Immature natural killer cell (primary cell): Measurements from ENCODE around the gene GPATCH2L. TPM values are rescaled to one million over a fixed set of nuclear protein-coding genes. Genes with fewer than 3 reads are reported as not detected.

Experiments used
- DNase-seq, 3 donors: peaks; one replicate each; pipeline ENCODE4 v3.0.0; 2022; ENCODE audit warnings: mixed read lengths in 1 of 3
- H3K27ac Mint-ChIP-seq, 6 donors: one replicate each; pipeline ENCODE4 v1.8.0; 2020; ENCODE audit warnings: mixed read lengths in 6 of 6, mild to moderate bottlenecking in 5 of 6, inconsistent platforms in 4 of 6, moderate library complexity in 3 of 6
- H3K27me3 Mint-ChIP-seq, 3 donors: one replicate each; pipeline ENCODE4 v1.8.0; 2020 to 2021; ENCODE audit warnings: low read depth in 3 of 3, mild to moderate bottlenecking in 3 of 3, mixed read lengths in 3 of 3, moderate library complexity in 3 of 3, inconsistent platforms in 1 of 3
- H3K36me3 Mint-ChIP-seq, 3 donors: one replicate each; pipeline ENCODE4 v1.8.0; 2020; ENCODE audit warnings: mixed read lengths in 3 of 3, inconsistent platforms in 2 of 3, mild to moderate bottlenecking in 2 of 3
- H3K4me1 Mint-ChIP-seq, 2 donors: one replicate each; pipeline ENCODE4 v1.8.0; 2020; ENCODE audit warnings: inconsistent platforms in 2 of 2, mild to moderate bottlenecking in 2 of 2, mixed read lengths in 2 of 2, moderate library complexity in 1 of 2
- H3K4me3 Mint-ChIP-seq, 5 donors: one replicate each; pipeline ENCODE4 v1.8.0; 2020; ENCODE audit warnings: mild to moderate bottlenecking in 5 of 5, mixed read lengths in 5 of 5, inconsistent platforms in 3 of 5, moderate library complexity in 3 of 5
- H3K9me3 Mint-ChIP-seq, 6 donors: one replicate each; pipeline ENCODE4 v1.8.0; 2020; ENCODE audit warnings: mild to moderate bottlenecking in 6 of 6, mixed read lengths in 6 of 6, inconsistent platforms in 4 of 6, moderate library complexity in 3 of 6
- polyA plus RNA-seq, 3 donors: library from polyadenylated mRNA; unstranded; fragments of 300-500 nt; fragmentation: Illumina TruSeq; gene quantifications; one replicate each; pipeline ENCODE4 v1.2.3, GENCODE V29; 2021

The GPATCH2L gene
- 10 to 100 TPM in 2 of 3 donors, 1 to 10 TPM in 1; 9.4 to 15.7 (median 14.7) TPM for polyA plus RNA-seq

DNA sequence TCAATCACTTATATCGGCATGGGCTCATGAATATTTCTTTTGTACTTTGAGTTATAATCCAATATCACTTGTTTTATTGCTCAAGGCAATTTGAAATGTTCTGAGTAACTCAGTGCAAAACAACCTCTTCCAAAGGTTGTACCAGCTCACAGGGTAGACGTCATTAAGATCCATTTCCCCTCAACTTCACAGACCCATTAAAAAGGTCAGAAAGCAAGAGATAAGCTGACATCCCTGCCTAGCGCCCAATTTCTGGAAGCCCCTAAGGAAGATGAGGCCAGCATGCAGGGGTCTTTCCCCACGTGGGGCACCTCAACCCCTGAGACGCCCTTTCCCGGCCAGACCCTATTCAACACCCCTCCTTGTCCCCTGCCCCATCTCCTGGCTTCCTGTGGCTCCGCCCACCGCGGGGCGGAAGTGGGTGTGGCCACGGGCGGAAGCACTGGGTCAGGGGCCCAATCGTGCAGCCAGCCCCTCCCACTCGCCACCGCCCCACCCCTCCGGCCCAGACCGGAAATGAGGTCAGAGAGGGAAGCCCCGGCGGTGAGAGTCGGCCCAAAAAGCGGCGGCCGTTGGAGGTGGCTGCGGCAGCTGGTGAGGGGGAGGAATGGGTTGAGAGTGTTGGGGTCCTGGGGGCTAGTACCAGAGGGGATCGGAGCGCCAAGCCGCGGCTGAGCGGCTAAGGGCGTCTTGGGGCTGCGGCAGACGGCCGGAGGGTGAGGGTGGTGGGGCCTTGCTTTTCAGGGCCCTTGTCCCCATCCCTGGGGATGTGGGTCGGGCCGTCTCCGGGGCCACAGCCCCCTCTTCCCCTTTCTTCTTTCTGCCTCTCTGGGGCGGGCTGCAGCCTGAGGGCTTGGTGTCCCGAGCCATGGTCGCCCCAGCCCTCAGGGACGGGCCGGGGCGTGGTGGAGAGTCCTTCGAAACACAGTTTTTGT, at the start of gene GPATCH2L:
GPATCH2L (plus strand) TSS at position 525 of the 935 bp plus-strand sequence. CDS start 2,442 bp downstream, outside the sequence.
- H3K36me3 Mint-ChIP-seq, result peaks cover 5 to 12% (median 10%) of the 10 kb centered on the region in 3 donors
- H3K27me3 Mint-ChIP-seq, result peaks cover 13 to 15% (median 14%) of the 10 kb centered on the region in 3 donors
- peaks cover 52 to 55% of the 10 kb centered on the region in 2 donors for H3K4me1 Mint-ChIP-seq
- H3K27ac Mint-ChIP-seq, result peak within 1 kb of the TSS; percentile 92 to 99 (median 95)
- no peaks in the 10 kb centered on the region for H3K9me3 Mint-ChIP-seq
- peak; percentile 95 to 97 (median 96) for DNase-seq
- H3K4me3 Mint-ChIP-seq, result peak within 1 kb of the TSS; percentile 88 to 97 (median 93)

DNA sequence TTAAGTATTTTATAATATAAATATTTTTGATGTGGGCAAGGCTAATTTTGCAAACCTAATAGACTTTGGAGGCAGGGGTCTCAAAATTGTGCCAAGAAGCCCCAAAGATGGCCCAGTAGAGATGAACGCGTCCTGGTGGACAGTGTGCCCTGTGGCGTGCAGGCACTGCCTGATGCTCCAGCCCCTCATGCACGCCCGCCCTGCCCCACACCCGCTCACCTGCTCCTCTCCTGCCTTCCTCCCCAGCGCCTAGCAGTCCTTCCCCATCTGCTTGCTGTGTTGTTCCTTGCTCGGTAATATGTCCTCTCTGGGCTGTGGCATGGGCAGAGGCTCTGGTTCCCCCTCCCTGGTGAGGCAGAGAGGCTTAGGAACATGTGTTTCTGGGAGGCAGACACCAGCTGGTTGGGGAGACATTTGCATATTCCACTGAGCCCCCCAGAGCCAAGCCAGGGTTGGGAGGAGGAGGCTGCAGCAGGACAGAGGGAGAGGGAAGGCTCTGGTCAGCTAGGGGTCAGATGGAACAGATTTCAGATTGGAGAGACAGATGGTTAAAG, 46.8 kb upstream of the GPATCH2L start:
- no peak overlapping the region for H3K27ac Mint-ChIP-seq
- peaks cover 2 to 13% (median 7%) of the 10 kb centered on the region in 3 donors for H3K27me3 Mint-ChIP-seq
- H3K9me3 Mint-ChIP-seq, result no peaks in the 10 kb centered on the region
- H3K4me3 Mint-ChIP-seq, result no peak overlapping the region
- no peaks in the 10 kb centered on the region for H3K4me1 Mint-ChIP-seq
- DNase-seq, result no peak
- no peaks in the 10 kb centered on the region for H3K36me3 Mint-ChIP-seq

DNA sequence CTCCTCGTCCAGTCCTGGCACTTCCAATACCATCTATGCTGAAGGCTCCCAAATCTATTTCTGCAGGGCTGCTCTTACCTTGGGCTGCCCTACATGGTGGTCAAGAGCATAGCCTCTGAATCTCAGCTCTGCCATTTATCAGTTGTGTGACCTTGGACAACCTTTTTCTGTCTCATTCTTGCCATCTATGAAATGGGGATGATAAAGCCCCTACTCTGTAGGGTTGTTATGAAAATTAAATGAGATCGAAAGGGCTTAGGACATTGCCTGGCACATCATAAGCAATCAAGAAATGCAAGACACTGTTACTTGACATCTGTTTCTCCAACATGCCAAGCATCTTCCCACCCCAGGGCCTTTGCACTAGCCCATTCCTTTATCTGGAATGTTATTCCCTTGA, 45.5 kb upstream of the GPATCH2L start:
- H3K9me3 Mint-ChIP-seq, result no peaks in the 10 kb centered on the region
- no peaks in the 10 kb centered on the region for H3K36me3 Mint-ChIP-seq
- H3K4me3 Mint-ChIP-seq, result no peak overlapping the region
- H3K27ac Mint-ChIP-seq, result no peak overlapping the region
- H3K27me3 Mint-ChIP-seq, result peaks cover 2 to 13% (median 7%) of the 10 kb centered on the region in 3 donors
- no peak for DNase-seq
- no peaks in the 10 kb centered on the region for H3K4me1 Mint-ChIP-seq

DNA sequence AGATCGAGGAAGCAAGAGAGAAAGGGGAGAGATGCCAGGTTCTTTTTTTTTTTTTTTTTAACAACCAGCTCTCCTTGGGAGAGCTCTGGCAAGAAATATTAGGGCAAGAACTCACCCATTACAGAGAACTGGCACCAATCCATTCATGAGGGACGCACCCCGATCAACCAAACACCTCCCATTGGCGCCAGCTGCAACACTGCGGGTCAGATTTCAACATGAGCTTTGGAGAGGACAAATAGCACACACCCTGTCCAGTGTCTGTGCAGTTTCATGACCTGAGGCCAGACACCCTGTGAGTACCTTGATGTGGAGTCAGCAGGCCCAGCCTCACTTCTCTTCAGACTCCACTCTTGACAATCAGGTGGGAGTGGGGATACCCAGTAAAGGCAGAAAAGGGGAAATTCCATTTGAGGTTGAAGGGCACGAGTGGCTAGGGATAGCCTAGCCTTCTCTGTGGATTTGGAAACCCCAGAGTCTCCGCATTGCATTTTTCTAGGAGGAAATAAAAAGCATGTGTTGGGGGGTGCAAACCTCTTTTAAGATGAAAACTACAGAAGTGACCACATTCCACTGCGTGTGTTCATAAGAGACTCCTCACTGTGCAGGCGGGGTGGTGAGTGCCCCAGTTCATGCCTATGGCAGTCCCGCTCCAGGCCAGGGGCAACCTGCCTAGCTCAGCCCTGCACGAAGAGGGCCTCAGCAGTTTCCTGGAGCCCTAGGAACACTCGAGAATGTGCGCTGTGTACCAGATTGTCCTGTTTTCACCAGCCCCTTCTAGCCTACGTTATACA, 42.4 kb upstream of the GPATCH2L start:
- H3K4me1 Mint-ChIP-seq, result no peaks in the 10 kb centered on the region
- peaks cover 5 to 14% (median 10%) of the 10 kb centered on the region in 3 donors for H3K27me3 Mint-ChIP-seq
- no peak overlapping the region for H3K4me3 Mint-ChIP-seq
- no peak for DNase-seq
- no peak overlapping the region for H3K27ac Mint-ChIP-seq
- H3K9me3 Mint-ChIP-seq, result no peaks in the 10 kb centered on the region
- H3K36me3 Mint-ChIP-seq, result no peaks in the 10 kb centered on the region

DNA sequence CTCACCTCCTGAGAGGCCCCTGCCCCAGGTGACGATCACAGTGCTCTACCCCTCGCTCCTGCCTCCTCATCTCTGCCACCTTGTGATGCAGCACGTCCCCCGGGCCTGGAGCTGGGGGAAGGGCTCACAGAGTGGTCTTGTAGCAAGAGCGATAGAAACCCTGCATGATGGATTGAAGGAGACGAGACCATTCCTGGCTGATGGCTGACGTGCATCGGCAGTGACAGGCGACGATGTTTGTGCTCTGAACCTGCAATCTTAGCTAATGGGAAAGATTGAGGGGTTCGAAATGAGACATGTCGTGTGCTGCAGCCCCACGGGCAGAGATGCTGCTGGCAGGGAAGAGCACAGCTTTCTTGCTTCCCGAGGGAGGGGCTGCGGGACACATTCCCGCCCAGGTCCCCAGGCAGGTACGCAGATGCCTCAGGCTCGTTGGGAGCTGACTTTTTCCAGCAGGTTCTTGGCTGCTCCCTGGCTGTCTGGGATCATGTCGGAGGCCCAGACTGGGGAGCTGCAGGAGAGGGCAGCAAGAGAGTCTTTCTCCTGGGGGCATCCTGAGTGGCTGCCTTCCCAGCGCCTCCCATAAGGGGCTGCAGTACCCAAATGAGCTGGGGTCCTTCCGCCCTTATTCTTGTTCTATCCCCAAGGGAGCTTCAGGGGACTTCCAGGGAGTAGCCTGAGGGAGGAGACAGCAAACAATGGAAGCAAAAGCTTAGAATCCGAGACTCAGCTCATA, 38.7 kb upstream of the GPATCH2L start:
- Mint-ChIP-seq H3K4me1 (no peaks in the 10 kb centered on the region), H3K9me3 (no peaks in the 10 kb centered on the region), H3K27me3 (peaks cover 5 to 8% (median 8%) of the 10 kb centered on the region in 3 donors), H3K27ac (no peak overlapping the region), H3K4me3 (no peak overlapping the region), H3K36me3 (no peaks in the 10 kb centered on the region)
- DNase-seq, result no peak

DNA sequence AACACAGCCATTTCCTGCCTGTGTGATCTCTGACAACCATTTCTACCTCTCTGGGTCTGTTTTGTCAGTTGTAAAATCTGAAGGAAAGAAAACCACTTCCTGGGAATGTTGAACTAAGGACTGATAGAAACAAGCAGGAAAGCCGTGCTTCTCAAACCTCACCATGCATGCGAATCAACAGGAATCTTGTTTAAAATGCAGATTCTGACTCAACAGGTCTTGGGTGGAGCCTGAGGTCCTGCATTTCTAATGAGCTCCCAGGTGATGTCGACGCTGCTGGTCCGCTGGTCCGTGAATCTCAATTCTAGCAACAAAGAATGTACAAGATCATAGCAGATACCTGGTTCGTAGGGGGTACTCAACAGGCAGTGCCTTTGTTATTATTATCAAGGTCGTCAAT, 38.0 kb upstream of the GPATCH2L start:
- Mint-ChIP-seq H3K4me3 (no peak overlapping the region), H3K27me3 (peaks cover 5 to 8% (median 6%) of the 10 kb centered on the region in 3 donors), H3K36me3 (no peaks in the 10 kb centered on the region), H3K4me1 (no peaks in the 10 kb centered on the region), H3K9me3 (no peaks in the 10 kb centered on the region), H3K27ac (no peak overlapping the region)
- no peak for DNase-seq

DNA sequence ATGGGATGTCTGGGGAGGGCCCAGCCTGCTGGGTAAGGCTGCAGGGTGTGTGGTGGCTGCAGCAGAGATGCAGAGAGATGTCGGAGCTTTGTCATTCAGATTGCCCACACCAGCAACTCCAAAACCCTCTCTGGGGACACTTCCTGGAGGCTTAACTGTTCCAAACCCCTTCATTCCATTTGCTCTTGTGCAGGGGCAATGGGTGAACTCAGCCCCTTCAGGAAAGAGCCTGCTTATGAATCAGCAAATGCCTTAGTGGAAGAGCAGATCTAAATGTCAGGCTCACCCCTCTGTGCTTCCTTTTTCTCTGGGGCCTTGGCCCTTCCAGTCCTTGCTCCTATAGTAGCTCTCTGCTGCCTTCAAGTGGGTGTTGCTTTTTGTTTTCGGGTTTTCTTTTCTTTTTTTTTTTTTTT, 36.7 kb upstream of the GPATCH2L start:
- no peaks in the 10 kb centered on the region for H3K36me3 Mint-ChIP-seq
- H3K27me3 Mint-ChIP-seq, result peaks cover 5 to 8% (median 6%) of the 10 kb centered on the region in 3 donors
- no peak for DNase-seq
- H3K4me3 Mint-ChIP-seq, result no peak overlapping the region
- H3K27ac Mint-ChIP-seq, result no peak overlapping the region
- no peaks in the 10 kb centered on the region for H3K9me3 Mint-ChIP-seq
- no peaks in the 10 kb centered on the region for H3K4me1 Mint-ChIP-seq

DNA sequence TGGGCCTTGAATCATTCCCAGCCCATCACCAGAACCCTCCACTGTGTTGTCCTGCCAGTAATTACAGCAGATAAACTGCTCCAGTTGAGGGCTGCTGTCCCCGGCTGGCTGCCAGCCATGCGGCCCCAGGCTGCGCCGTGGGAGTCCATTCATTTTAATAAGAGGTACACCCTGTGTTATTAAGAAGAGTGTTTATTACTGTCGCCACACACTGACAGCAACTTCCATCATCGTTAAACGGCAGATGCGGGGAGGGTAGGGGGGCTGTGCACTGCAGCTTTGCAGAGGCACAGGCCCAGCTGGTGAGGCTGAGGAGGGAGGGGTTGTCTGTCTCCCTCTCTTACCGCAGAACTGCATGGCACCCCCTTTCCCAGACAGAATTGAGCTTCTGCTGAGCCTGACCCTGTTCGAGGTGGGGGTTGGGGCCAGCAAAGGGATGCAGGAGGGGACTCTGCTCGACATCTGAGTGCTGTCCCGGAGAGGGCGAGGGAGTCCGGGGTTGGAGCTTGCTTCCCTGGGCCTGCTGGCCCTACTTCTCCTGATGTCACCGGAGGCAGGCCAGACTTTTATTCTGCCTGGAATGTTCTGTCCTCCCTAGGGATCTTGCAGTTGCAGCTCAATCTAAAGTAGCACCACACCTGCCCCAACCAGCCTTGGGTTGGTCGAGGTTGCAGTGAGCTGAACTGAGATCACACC, 33.8 kb upstream of the GPATCH2L start:
- DNase-seq, result no peak
- Mint-ChIP-seq H3K36me3 (no peaks in the 10 kb centered on the region), H3K9me3 (no peaks in the 10 kb centered on the region), H3K4me3 (no peak overlapping the region), H3K4me1 (no peaks in the 10 kb centered on the region), H3K27ac (no peak overlapping the region), H3K27me3 (peaks cover 5 to 8% (median 6%) of the 10 kb centered on the region in 3 donors)

DNA sequence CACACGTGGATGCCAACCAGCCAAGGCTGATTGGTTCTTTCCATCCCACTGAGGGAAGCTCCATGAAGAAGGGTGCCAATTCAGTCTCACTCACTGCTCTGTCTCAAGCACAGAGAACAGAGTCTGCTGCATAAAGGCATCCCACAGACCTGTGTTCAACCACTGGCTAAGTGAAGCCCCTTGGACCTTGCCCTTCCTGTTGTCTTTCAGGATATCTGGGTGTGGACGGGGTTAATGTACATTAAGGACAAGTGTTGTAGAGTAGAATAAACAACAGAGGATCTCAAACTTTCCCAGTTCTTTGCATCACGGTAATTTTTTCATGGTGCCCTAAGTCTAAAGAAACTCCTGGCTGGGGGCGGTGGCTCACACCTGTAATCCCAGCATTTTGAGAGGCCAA, 33.1 kb upstream of the GPATCH2L start:
- DNase-seq, result no peak
- H3K9me3 Mint-ChIP-seq, result no peaks in the 10 kb centered on the region
- no peaks in the 10 kb centered on the region for H3K4me1 Mint-ChIP-seq
- no peak overlapping the region for H3K4me3 Mint-ChIP-seq
- no peak overlapping the region for H3K27ac Mint-ChIP-seq
- peaks cover 5 to 8% (median 6%) of the 10 kb centered on the region in 3 donors for H3K27me3 Mint-ChIP-seq
- no peaks in the 10 kb centered on the region for H3K36me3 Mint-ChIP-seq

DNA sequence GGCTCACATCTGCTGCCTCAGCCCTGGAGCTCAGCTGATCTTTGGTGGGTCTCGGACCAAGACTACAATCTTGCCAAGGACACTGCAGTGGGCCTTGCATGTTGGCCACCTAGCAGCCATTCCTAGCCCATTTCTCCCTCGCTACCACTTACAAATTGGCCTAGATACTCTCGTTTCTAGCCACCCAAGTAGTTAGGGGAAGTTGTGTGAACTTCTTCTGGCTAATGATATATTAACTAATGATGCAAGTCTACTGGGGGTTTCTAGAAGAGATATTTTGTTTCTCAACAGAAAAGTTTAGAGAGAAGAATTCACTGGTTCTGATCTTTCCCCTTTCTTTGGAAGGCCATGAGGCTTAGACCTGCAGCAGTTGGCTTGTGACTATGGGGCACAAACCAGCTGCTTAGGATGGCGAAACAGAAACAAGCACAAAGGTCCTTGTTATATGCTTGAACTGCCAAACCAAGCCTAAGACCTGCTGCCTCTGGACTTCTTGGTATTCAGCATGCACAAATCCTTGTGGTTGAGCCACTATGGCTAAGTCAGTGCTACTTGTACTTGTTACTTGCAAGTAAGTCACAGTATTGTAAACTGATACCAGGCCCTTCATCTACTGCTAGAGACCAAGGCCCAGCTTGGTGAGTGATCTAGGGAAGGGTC, 30.5 kb upstream of the GPATCH2L start:
- H3K9me3 Mint-ChIP-seq, result no peaks in the 10 kb centered on the region
- peaks cover 1 to 5% (median 3%) of the 10 kb centered on the region in 3 donors for H3K27me3 Mint-ChIP-seq
- H3K4me3 Mint-ChIP-seq, result no peak overlapping the region
- H3K27ac Mint-ChIP-seq, result no peak overlapping the region
- no peak for DNase-seq
- no peaks in the 10 kb centered on the region for H3K36me3 Mint-ChIP-seq
- H3K4me1 Mint-ChIP-seq, result no peaks in the 10 kb centered on the region

DNA sequence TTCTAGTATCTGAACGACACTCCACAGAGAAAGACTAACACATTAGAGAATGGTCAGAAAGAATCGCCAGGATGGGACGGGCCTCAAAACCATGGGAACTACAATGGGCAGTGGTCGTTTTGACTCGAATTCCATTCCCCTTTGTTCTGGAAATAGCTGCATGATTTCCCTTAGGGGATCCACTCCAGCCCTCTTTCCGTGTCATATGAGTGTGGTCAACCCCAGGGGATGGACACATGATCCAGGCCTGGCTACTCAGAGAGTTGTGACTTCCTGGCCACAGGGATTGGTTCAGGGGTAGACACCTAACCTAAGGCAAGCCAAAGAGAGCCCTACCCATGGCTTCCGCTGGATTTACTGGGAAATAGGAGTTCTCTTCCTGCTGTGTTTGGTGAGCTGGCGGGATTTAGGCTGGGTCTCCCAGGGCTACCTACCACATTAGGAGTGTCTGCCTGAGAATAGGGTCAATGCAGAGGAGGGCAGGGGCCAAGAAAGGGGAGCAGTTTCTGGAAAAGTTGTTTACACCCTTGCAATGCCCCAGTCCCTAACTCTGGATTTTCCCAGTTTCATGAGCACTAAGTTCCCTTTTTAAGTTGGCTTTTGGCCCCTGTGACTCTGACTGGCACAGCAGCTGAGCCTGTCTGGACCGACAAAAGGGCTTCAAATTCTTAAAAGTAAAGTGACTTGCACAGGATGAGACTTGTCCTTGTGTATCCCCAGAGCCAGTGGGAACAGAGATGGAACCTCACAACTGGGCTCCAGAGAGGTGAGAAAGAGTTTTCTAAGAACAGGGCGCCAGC, 28.1 kb upstream of the GPATCH2L start:
- no peak overlapping the region for H3K27ac Mint-ChIP-seq
- no peaks in the 10 kb centered on the region for H3K4me1 Mint-ChIP-seq
- H3K36me3 Mint-ChIP-seq, result no peaks in the 10 kb centered on the region

DNA sequence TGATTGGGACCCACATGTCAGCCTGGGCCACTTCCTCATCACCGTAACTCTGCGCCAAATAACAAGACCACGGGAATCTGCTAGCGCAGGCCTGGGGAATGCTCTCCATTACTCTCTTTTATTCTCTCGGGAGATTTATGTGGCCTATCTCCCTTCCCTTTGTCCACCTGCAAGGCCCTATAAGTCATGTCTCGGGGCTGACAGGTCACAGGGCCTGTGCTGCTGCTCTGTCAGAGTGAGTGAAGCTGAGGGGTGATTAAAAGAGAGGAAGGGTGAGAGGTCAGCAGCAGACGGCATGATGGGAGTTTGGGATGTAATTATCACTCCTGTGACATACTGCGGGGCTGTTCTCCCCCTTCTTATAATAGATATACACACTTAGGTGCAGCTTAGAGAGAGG, 26.2 kb upstream of the GPATCH2L start:
- Mint-ChIP-seq H3K9me3 (no peaks in the 10 kb centered on the region), H3K27me3 (peaks cover 7 to 23% (median 9%) of the 10 kb centered on the region in 3 donors), H3K27ac (no peak overlapping the region), H3K4me3 (no peak overlapping the region), H3K36me3 (no peaks in the 10 kb centered on the region), H3K4me1 (no peaks in the 10 kb centered on the region)
- no peak for DNase-seq

More for the DNA sequence above, 28.1 kb upstream of the GPATCH2L start:
- Mint-ChIP-seq H3K4me3 (no peak overlapping the region), H3K9me3 (no peaks in the 10 kb centered on the region), H3K27me3 (peaks cover 7 to 15% (median 7%) of the 10 kb centered on the region in 3 donors)
- DNase-seq, result no peak
